Ishikawa (cell line): ENCODE data around the gene ARHGAP26.

Experiments used
- CREB1 ChIP-seq: IDR thresholded peaks from 2 replicates; pipeline ENCODE4 v1.6.1; 2012; ENCODE audit warnings: low read depth
- EGR1 ChIP-seq: IDR thresholded peaks from 2 replicates; pipeline ENCODE4 v1.6.1; 2012
- EP300 ChIP-seq: IDR thresholded peaks from 2 replicates; pipeline ENCODE4 v1.6.1; 2012; ENCODE audit warnings: borderline replicate concordance
- FOXM1 ChIP-seq: IDR thresholded peaks from 2 replicates; pipeline ENCODE4 v1.6.1; 2012; ENCODE audit warnings: low read depth, borderline replicate concordance
- RAD21 ChIP-seq: IDR thresholded peaks from 2 replicates; pipeline ENCODE4 v1.6.1; 2012; ENCODE audit warnings: low read depth
- REST ChIP-seq: IDR thresholded peaks from 2 replicates; pipeline ENCODE4 v1.6.1; 2012; ENCODE audit warnings: low read depth, mild to moderate bottlenecking
- TAF1 ChIP-seq: IDR thresholded peaks from 2 replicates; pipeline ENCODE4 v1.6.1; 2012; ENCODE audit warnings: low read depth, mild to moderate bottlenecking
- TCF12 ChIP-seq: IDR thresholded peaks from 2 replicates; pipeline ENCODE4 v1.6.1; 2012; ENCODE audit warnings: low read depth
- TEAD4 ChIP-seq: IDR thresholded peaks from 2 replicates; pipeline ENCODE4 v1.6.1; 2012
- YY1 ChIP-seq: IDR thresholded peaks from 2 replicates; pipeline ENCODE4 v1.6.1; 2012; ENCODE audit warnings: low read depth
- TF ChIP-seq, protein P1 (sequence below): IDR thresholded peaks from 2 replicates; pipeline ENCODE4 v1.6.1; 2012

- TF ChIP-seq EP300 (no peak), YY1 (no peak), RAD21 (no peak), EGR1 (no peak), TCF12 (no peak), REST (no peak), TAF1 (no peak), FOXM1 (no peak), TEAD4 (no peak), CREB1 (no peak)
- TF ChIP-seq, protein P1, sequence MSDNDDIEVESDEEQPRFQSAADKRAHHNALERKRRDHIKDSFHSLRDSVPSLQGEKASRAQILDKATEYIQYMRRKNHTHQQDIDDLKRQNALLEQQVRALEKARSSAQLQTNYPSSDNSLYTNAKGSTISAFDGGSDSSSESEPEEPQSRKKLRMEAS: no peak
Measured at GRCh38 chr5:143129910-143130612, 359.9 kb downstream of the ARHGAP26 start.
